Upper lobe of right lung (tissue), 1 donor: ENCODE results near the gene NDST3. TPM values are rescaled to one million over a fixed set of nuclear protein-coding genes. Genes with fewer than 3 reads are reported as not detected.

Source experiments
- ATAC-seq: fragments of 200-7000 bp; cut with Tn5 transposase; one replicate; pipeline ENCODE4 v1.9.1; 2020; ENCODE audit warnings: mild to moderate bottlenecking, moderate library complexity
- DNase-seq: peaks from one replicate; pipeline ENCODE4 v3.0.0-alpha.2; 2020
- H3K27ac ChIP-seq: fragments of 200-600 bp; one replicate; pipeline ENCODE4 v1.8.0; 2022
- H3K27me3 ChIP-seq: fragments of 200-600 bp; one replicate; pipeline ENCODE4 v1.8.0; 2022; ENCODE audit warnings: mild to moderate bottlenecking
- H3K36me3 ChIP-seq: fragments of 200-600 bp; one replicate; pipeline ENCODE4 v1.8.0; 2022
- H3K4me1 ChIP-seq: fragments of 200-600 bp; one replicate; pipeline ENCODE4 v1.8.0; 2022
- H3K4me3 ChIP-seq: fragments of 200-600 bp; one replicate; pipeline ENCODE4 v1.8.0; 2022; ENCODE audit warnings: mild to moderate bottlenecking
- H3K9me3 ChIP-seq: fragments of 200-600 bp; one replicate; pipeline ENCODE4 v1.8.0; 2022
- intact Hi-C: fragments of 100-400 bp; cut with DNase I; formaldehyde crosslinking; loops from one replicate; pipeline ENCODE4 v1.11.0; 2022
- total RNA-seq: library from RNA; stranded (reverse); fragmentation: NEBNext Ultra II Directional; extraction: Animal tissue kit (Norgen Biotek cat#: 25700); gene quantifications from one replicate; pipeline ENCODE4 v1.2.1, GENCODE V29; 2021
- TF ChIP-seq, protein P1 (sequence below): fragments of 200-600 bp; IDR thresholded peaks from one replicate; pipeline ENCODE4 v1.8.0; 2022; ENCODE audit warnings: antibody characterized with exemption
- donor health status: DM: no; HTN: yes; CAD: no; lungs with severe emphysema.

Gene NDST3
- total RNA-seq, 1 donor from 2014 or later = not detected

DNA sequence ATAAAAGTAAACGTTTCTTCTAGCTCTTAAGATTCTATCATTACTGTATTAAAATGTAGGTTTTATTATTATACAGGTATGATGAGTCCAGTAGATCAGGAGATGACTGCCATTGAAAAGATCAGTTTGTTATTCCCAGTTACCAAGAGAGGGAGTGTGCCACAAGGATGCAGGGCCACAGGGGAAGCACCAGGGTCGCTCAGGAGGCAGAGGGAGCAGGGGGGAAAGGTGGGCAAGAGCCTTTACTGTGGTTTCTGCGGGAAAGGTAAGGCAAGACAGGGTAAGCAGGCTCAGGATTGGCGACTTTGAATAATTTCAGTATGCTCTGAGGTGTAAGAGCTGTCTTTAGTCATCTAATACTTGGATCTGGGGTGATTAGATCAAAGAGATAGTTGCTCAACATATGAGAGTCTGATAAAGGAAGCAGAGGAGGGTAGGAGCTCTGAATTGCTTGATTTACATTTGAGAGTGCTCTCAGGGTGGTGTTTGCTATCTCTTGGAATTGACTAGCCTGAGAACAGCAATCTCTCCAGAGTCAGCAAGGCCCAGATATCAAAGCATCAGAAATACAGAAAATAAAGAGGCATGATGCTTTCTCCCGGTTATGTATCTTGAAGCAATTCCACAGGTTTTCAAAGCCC, 86.0 kb downstream of the NDST3 start:
- DNase-seq = peak; percentile 31
- intact Hi-C loops = no loop called here
- no peak overlapping the region for H3K27ac ChIP-seq
- no peaks in the 10 kb centered on the region for H3K4me1 ChIP-seq
- TF ChIP-seq, protein P1, sequence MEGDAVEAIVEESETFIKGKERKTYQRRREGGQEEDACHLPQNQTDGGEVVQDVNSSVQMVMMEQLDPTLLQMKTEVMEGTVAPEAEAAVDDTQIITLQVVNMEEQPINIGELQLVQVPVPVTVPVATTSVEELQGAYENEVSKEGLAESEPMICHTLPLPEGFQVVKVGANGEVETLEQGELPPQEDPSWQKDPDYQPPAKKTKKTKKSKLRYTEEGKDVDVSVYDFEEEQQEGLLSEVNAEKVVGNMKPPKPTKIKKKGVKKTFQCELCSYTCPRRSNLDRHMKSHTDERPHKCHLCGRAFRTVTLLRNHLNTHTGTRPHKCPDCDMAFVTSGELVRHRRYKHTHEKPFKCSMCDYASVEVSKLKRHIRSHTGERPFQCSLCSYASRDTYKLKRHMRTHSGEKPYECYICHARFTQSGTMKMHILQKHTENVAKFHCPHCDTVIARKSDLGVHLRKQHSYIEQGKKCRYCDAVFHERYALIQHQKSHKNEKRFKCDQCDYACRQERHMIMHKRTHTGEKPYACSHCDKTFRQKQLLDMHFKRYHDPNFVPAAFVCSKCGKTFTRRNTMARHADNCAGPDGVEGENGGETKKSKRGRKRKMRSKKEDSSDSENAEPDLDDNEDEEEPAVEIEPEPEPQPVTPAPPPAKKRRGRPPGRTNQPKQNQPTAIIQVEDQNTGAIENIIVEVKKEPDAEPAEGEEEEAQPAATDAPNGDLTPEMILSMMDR = no peak
- H3K36me3 ChIP-seq = no peaks in the 10 kb centered on the region
- no peaks in the 10 kb centered on the region for H3K27me3 ChIP-seq
- H3K4me3 ChIP-seq = no peak overlapping the region
- H3K9me3 ChIP-seq = no peaks in the 10 kb centered on the region
- ATAC-seq = no peak

DNA sequence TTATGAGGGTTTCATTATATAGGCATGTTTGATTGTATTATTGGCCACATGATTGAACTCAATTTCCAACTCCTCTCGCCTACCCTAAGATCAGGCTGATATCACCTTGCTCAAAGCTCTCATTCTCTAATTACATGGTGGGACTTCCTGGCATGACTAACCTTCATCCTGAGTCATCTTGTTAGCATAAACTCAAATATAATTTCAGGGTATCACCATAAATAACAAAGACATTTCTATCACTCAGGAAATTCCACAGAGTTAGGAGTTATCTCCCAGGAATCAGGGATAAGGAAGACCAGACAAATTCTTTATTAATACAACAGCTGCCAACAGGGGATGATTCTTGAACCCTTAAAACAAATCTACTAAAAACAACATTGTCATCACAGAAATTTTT, 90.7 kb downstream of the NDST3 start:
- no peaks in the 10 kb centered on the region for H3K27me3 ChIP-seq
- DNase-seq = no peak
- no peaks in the 10 kb centered on the region for H3K36me3 ChIP-seq
- H3K4me3 ChIP-seq = no peak overlapping the region
- no peak overlapping the region for H3K27ac ChIP-seq
- TF ChIP-seq, protein P1 = no peak
- H3K9me3 ChIP-seq = no peaks in the 10 kb centered on the region
- intact Hi-C loops = no loop called here
- no peaks in the 10 kb centered on the region for H3K4me1 ChIP-seq
- ATAC-seq = no peak

DNA sequence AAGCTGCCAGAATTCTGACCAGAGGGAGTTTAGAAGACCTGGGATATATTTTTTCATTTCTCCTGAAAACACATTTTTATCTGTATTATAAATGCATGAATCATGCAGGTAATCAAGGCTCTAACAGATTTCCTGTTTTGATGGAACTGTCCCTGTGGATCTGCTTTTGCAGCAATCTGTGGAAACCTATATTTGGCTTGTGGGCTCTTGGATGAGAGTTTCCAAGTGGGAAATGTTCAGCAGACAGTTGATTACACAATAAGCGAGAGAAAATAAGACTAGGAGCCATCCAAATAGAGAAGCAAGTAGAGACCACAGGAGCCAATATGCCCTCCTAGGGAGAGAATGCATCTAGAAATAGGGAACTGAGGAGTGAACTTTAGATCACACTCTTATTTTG, 105.0 kb downstream of the NDST3 start:
- intact Hi-C loops = no loop called here
- Histone ChIP-seq H3K27me3 (no peaks in the 10 kb centered on the region), H3K4me1 (no peaks in the 10 kb centered on the region), H3K27ac (no peak overlapping the region), H3K36me3 (no peaks in the 10 kb centered on the region), H3K9me3 (no peaks in the 10 kb centered on the region), H3K4me3 (no peak overlapping the region)
- DNase-seq = no peak
- TF ChIP-seq, protein P1 = no peak
- no peak for ATAC-seq

DNA sequence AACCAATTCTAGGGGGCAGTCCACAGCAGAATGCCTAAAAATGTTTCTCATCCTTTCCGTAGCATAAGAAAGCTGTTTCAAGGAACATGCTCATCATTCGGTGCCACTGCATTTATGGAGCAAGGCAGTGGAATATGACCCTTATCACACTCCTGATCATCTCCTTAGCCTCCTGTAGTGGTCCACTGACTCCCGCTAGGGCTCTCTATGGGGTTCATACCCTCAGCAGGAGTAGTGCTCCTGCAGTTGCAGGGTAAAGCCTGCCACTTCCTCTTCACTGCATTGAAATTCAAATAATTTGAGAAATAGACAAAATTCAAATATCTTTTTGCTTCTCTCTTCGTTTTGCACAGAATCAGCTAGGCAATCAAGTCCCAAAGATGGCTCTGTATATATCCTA, 107.0 kb downstream of the NDST3 start:
- TF ChIP-seq, protein P1 = no peak
- intact Hi-C loops = no loop called here
- Histone ChIP-seq H3K36me3 (no peaks in the 10 kb centered on the region), H3K27me3 (no peaks in the 10 kb centered on the region), H3K4me3 (no peak overlapping the region), H3K27ac (no peak overlapping the region), H3K9me3 (no peaks in the 10 kb centered on the region), H3K4me1 (no peaks in the 10 kb centered on the region)
- DNase-seq (no peak), ATAC-seq (no peak)

DNA sequence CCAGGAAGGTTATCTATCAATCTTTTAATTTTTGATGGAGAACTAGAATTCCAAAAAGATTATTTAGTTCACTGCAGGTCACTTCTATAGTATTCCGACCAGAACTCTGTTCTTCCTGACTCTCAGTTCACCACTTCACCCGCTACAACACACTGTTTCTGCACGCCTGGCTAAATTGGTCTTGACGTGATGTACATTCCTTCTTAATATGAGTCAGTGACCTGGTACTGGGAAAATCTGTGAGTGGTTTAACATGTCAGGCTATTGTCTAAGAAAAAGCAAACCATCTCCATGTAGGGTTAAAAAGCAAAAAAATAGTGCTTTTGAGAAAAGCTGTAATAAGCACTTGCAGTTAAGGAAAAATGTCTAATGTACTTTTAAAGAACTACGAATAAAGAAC, 120.4 kb downstream of the NDST3 start:
- Histone ChIP-seq H3K27me3 (no peaks in the 10 kb centered on the region), H3K9me3 (no peaks in the 10 kb centered on the region), H3K4me3 (no peak overlapping the region), H3K36me3 (no peaks in the 10 kb centered on the region), H3K27ac (no peak overlapping the region), H3K4me1 (no peaks in the 10 kb centered on the region)
- ATAC-seq (no peak), DNase-seq (no peak)
- TF ChIP-seq, protein P1 = no peak
- intact Hi-C loops = no loop called here

DNA sequence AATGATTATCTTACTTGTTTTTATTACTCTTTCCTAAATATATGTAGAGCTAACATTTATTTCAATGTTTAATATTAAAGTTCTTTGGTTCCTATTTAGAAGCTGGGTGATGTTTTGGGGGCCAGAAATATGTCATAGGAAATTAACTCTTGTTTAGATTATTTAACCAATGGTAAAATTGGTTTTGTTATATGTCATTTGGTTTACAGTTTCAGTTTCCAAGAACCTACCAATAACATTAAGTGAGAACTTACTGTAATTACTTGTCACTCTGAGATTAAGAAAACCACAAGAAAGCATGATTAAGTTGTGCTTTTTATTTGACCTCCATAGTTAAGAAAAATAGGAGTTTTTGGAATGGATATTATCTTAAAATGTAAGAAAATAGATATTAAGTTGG, 121.2 kb downstream of the NDST3 start:
- TF ChIP-seq, protein P1 = no peak
- ATAC-seq = no peak
- Histone ChIP-seq H3K36me3 (no peaks in the 10 kb centered on the region), H3K27ac (no peak overlapping the region), H3K27me3 (no peaks in the 10 kb centered on the region), H3K4me1 (no peaks in the 10 kb centered on the region), H3K4me3 (no peak overlapping the region), H3K9me3 (peaks cover 8% of the 10 kb centered on the region)
- DNase-seq = no peak
- intact Hi-C loops = no loop called here
